Thoracic aorta (tissue), 2 donors: Measurements from ENCODE around the gene PKIB. TPM values are rescaled to one million over a fixed set of nuclear protein-coding genes. Genes with fewer than 3 reads are reported as not detected.

ENCODE experiments used
- ATAC-seq: fragments of 150-250 bp; one replicate; pipeline ENCODE4 v1.8.0; 2017; ENCODE audit warnings: low read depth; ENCODE audit not compliant: insufficient number of reproducible peaks, low FRiP score
- DNase-seq: peaks from one replicate; pipeline ENCODE4 v3.0.0-alpha.2; 2020; ENCODE audit warnings: low spot score
- H3K27ac ChIP-seq, 2 donors: fragments of 200-600 bp; sonication (generic); 1 replicate in 1 of 2; 2 replicates in 1 of 2; pipeline ENCODE4 v1.5.1; 2016; ENCODE audit warnings: mild to moderate bottlenecking in 2 of 2, moderate library complexity in 2 of 2
- H3K27me3 ChIP-seq: fragments of 200-600 bp; sonication (generic); replicated peaks from 2 replicates; pipeline ENCODE4 v1.6.0; 2016; ENCODE audit warnings: mild to moderate bottlenecking; ENCODE audit not compliant: insufficient read depth
- H3K36me3 ChIP-seq: fragments of 200-600 bp; sonication (generic); one replicate; pipeline ENCODE4 v1.5.1; 2016
- H3K4me1 ChIP-seq, 2 donors: fragments of 200-600 bp; sonication (generic); 1 replicate in 1 of 2; 2 replicates in 1 of 2; pipeline versions ENCODE4 v1.5.1 to v1.6.0; 2016; ENCODE audit warnings: low read depth in 2 of 2, mild to moderate bottlenecking in 1 of 2; ENCODE audit not compliant: control insufficient read depth in 1 of 2
- H3K4me3 ChIP-seq: fragments of 200-600 bp; sonication (generic); 2 replicates; pipeline ENCODE4 v1.5.1; 2016; ENCODE audit warnings: mild to moderate bottlenecking
- H3K9me3 ChIP-seq: fragments of 200-600 bp; sonication (generic); 2 replicates; pipeline ENCODE4 v1.5.1; 2016
- total RNA-seq, 2 donors: library from RNA; depleted of rRNA; stranded (reverse); fragments of >200 nt; gene quantifications; one replicate each; pipeline versions ENCODE4 v1.1.0 to v1.2.3, GENCODE V29; 2016
- TF ChIP-seq, protein P1 (sequence below): fragments of 200-600 bp; sonication (generic); IDR thresholded peaks from one replicate; pipeline ENCODE4 v1.5.1; 2019; ENCODE audit warnings: antibody characterized with exemption

Gene PKIB
- total RNA-seq, 2 donors from 2014 or later: 0.81 to 6.0 TPM

DNA sequence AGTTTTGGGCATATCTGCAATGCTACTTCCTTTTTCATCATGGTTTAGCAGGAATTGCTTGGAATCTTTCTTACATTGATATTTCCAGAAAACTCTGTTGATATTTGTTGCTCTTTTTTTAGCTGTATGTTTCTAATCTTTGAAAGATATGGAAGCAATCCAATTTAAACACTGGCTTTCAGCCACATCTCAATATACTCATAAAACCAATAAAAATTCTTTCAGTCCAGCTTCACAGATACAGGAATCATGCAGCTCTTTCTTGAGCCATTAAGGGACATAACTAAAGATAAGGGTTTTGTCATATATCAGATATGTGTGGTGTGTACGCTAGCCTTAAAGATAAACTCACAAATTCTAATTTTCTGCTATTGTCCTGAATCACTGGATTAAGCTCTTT is 47.4 kb downstream of the PKIB start:
- no peak for ATAC-seq
- DNase-seq: no peak
- H3K36me3 ChIP-seq: no peaks in the 10 kb centered on the region
- TF ChIP-seq, protein P1, sequence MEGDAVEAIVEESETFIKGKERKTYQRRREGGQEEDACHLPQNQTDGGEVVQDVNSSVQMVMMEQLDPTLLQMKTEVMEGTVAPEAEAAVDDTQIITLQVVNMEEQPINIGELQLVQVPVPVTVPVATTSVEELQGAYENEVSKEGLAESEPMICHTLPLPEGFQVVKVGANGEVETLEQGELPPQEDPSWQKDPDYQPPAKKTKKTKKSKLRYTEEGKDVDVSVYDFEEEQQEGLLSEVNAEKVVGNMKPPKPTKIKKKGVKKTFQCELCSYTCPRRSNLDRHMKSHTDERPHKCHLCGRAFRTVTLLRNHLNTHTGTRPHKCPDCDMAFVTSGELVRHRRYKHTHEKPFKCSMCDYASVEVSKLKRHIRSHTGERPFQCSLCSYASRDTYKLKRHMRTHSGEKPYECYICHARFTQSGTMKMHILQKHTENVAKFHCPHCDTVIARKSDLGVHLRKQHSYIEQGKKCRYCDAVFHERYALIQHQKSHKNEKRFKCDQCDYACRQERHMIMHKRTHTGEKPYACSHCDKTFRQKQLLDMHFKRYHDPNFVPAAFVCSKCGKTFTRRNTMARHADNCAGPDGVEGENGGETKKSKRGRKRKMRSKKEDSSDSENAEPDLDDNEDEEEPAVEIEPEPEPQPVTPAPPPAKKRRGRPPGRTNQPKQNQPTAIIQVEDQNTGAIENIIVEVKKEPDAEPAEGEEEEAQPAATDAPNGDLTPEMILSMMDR: no peak
- no peaks in the 10 kb centered on the region for H3K9me3 ChIP-seq
- no peak overlapping the region for H3K27ac ChIP-seq
- H3K4me3 ChIP-seq: no peak overlapping the region
- H3K4me1 ChIP-seq: no peaks in the 10 kb centered on the region
- no peaks in the 10 kb centered on the region for H3K27me3 ChIP-seq

DNA sequence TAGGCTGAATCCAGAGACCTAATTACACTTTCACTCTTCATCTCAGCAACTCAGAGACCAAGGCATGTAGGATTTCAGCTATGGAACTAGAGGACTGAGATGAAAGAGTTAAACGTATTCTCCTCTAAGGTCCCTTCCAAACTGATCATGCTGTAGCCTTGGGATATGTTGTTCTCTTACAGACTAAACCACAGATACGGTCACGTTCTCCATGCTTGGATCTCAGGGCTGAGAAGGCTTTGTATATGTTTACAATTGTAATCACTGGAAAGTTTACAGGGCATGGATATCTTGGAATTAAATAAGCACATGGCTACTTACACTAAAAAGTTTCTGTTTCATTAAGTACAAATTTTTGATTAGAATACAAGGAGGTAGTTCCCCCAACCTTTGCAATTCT is 50.1 kb downstream of the PKIB start:
- H3K4me1 ChIP-seq: no peaks in the 10 kb centered on the region
- no peak overlapping the region for H3K4me3 ChIP-seq
- TF ChIP-seq, protein P1: no peak
- H3K9me3 ChIP-seq: no peaks in the 10 kb centered on the region
- H3K27ac ChIP-seq: no peak overlapping the region
- no peaks in the 10 kb centered on the region for H3K27me3 ChIP-seq
- DNase-seq (no peak), ATAC-seq (no peak)
- H3K36me3 ChIP-seq: no peaks in the 10 kb centered on the region

DNA sequence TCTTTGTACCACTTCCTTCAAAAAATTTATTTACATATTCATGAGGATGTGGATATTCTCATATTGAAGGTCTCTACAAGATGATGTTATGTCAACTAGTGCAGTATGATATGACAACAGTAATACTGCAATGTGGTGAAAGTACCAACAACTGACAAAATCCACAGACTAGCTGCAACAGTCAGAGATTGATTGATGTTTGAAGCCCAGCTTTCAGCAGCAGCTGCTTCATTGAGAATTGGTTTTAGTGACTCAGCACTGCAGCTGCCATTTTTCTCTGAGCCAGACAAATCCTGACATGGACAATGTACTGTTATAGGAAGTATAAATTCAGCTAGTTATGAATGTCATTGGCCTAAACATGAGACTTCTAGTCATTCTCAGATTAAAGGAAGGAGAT is 53.8 kb downstream of the PKIB start:
- H3K36me3 ChIP-seq: no peaks in the 10 kb centered on the region
- ATAC-seq: no peak
- no peak overlapping the region for H3K4me3 ChIP-seq
- H3K9me3 ChIP-seq: no peaks in the 10 kb centered on the region
- H3K27me3 ChIP-seq: no peaks in the 10 kb centered on the region
- TF ChIP-seq, protein P1: no peak
- no peak for DNase-seq
- H3K27ac ChIP-seq: no peak overlapping the region
- H3K4me1 ChIP-seq: no peaks in the 10 kb centered on the region

DNA sequence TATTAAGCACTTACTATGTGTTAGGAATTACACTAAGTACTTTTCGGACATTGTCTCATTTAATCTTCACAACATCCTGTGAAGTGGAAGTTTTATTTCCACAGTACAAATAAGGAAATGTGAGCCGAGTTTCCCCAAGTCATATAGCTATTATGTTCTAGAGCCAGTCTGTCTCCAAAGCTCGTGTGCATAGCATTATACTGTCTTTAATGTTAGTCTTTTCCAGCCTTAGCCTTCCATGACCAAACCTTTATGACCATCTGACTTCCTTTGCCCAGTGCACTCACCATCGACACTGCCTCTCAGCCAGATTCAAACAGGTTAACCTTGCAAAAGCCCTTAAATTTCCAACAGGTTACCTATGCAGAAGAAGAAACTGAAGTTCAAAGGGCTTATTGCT is 55.7 kb downstream of the PKIB start:
- no peak overlapping the region for H3K27ac ChIP-seq
- H3K9me3 ChIP-seq: no peaks in the 10 kb centered on the region
- no peak for DNase-seq
- TF ChIP-seq, protein P1: no peak
- no peaks in the 10 kb centered on the region for H3K36me3 ChIP-seq
- H3K27me3 ChIP-seq: no peaks in the 10 kb centered on the region
- H3K4me1 ChIP-seq: no peaks in the 10 kb centered on the region
- ATAC-seq: no peak
- H3K4me3 ChIP-seq: no peak overlapping the region

DNA sequence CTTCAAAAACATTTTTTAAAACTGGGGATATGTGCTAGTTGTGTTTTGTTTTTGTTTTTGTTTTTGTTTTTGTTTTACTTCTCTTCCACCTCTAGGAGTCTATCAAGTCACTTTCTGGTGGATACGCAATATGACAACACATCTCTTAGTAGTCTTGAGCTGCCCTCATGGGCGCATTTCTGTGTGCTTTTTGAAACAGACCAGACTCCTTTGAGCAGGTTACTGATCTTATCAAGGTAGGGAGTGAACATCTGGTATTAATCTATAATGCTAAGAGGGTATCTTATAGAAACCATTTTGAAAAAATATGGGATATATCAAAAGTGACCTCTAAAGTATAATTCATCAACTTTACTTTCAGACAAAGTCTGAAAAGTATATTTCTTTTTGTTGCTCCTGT is 56.2 kb downstream of the PKIB start:
- Histone ChIP-seq H3K27ac (no peak overlapping the region), H3K36me3 (no peaks in the 10 kb centered on the region), H3K4me3 (no peak overlapping the region), H3K9me3 (no peaks in the 10 kb centered on the region), H3K27me3 (no peaks in the 10 kb centered on the region), H3K4me1 (no peaks in the 10 kb centered on the region)
- ATAC-seq (no peak), DNase-seq (no peak)
- TF ChIP-seq, protein P1: no peak
